NCI-H2081 (cell line): ENCODE results near the gene PIAS1.

Experiments used
- DNase-seq, 2 experiments: peaks; one replicate each; lab custom pipeline; 2025; lab: John Stamatoyannopoulos, UW

PIAS1 gene

DNA sequence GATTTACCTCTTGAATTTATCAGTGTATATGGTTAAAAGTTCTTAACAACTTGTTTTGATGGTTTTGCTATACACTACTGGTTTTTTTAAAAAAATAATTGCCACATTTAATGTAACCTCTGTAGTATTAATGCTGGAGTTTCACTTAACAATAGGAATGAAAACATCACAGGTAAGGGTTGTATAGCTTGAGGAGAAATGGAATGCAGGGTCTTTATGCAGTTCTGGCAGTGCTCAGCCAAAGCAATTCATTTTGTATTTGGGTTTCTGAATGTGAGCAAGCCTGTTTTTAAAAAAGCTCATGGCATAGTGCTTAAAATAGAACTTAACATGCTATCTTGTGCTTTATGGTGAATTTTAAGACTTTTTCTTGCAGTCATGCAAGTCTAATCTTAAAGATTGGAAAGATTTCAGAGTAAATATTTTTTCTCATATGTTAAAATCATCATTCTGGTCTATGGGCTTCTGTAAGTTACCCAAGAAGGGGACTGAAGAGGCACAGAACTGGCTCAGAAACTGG lies 8.9 kb downstream of the PIAS1 start:
- no peak for DNase-seq

DNA sequence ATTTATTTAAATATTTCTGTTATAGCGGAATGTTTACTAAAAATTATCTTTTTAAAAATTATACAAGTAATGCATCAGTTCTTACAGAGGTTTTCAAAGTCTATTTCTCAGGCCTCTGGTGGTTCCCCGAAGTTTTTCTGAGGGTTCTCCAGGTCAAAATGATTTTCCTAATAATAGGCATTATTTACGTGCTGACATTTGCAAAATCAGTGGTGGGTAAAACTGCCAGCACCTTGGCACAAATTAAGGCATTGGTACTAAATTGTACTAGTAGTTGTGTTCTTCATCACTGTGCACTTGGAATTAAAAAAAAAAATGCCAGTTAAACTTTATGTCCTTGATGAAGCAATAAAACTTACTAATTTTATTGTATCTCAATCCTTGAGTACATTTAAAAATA lies 9.5 kb downstream of the PIAS1 start:
- no peak for DNase-seq

DNA sequence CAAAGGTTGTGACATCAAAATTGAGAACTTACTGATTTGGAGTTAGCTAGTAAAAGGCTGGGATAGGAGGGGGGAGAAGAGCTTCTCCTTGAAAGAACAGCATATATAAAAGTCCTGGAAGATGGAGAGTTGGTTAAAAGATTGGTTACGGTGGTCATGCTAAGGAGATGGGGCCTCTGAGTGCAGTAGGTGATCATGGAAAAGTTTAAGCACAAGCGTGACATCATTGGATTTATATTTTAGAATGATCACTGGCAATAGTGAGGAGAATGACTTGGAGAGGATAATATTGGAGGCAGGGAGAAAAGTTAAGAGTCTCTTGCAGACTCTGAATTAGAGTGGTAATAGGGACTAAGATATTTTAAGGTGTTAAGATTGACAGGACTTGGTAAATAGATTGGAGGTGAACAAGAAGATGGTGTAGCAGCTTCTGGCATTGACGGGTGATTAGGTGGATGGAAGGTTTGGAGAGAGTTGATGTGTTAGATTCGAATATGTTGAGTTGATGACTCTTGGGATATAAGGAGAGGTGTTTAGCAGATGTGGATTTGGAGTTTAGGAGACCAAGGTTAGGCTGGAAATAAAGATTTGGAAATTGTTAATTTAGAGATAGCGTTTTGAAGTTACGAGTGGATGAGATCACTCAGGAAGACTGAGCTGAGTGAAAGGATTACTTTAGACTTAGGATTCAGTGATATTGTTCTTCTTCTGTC lies 19.6 kb downstream of the PIAS1 start:
- DNase-seq, result no peak

DNA sequence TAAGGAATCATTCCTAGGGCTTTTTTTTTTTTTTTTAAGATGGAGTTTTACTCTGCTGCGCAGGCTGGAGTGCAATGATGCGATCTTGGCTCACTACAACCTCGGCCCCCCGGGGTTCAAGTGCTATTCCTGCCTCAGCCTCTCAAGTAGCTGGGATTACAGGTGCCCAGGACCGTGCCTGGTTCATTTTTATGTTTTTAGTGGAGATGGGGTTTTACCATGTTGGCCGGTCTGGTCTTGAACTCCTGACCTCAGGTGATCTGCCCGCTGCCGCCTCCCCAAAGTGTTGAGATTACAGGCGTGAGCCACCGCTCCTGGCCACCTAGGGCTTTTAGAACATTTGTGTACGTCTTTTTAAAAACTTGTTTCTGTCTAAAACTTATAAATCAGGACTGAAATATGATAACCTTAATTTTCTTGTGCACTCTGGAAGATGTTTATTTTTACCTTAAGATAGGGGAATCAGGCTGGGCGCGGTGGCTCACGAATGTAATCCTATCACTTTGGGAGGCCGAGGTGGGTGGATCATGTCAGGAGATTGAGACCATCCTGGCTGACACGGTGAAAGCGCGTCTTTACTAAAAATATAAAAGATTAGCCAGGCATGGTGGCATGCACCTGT lies 21.8 kb downstream of the PIAS1 start:
- DNase-seq, result no peak

DNA sequence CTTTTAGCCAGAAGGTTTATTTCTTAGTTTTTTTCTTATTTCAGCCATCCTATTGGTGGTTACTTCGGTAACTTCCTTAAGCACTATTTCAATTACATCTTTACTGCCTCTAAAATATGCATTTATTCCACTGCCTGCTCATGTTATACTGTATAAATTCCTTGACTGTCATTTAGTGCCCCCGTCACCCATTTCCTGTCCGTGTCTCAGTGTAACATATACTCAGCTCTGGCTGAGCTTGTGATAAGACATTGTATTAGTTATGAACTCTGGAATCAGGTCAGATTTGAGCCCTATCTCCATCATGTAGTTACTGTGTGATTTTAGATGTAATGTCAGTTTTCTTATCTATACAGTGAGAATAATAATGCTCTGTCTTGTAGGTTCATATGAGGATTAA lies 24.2 kb downstream of the PIAS1 start:
- DNase-seq, result no peak

DNA sequence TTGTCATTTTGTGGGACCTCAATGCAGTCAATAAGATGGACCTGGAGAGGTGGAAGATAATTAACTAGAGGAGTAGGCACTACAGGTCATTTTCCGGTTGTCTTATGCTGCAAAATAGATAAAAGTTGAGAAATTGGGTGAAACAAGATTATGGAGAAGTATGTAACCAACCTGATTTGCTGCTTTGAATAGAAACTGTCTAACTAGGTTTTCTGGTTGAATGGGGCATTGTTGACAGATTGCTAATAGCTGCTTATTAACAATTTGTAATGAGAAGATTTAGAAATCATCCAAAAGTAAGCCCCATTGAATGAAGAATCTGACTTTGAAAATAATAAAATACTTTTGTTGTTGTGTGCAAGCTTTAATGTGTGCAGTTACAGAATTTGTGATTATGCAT lies 26.2 kb downstream of the PIAS1 start:
- no peak for DNase-seq

DNA sequence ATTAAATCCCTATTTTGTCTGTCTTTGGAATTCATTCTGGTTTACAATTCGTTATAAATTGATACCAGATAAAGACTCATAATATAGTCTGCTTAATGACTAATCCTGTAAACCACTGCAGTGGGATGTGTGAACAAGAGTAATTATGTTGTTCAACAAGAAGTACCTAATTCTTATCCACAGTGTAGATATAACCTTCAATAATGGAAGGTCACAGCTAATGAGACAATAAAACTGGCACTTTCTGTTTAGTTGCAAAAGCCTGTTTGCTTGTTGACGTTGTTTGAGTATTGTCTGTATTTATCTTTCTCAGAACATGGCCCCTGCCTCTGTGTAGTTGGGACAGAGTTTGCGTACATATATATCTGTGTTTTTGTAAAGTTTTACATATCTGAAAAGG lies 26.7 kb downstream of the PIAS1 start:
- peak in 1 of 2 experiments; percentile 2 for DNase-seq

DNA sequence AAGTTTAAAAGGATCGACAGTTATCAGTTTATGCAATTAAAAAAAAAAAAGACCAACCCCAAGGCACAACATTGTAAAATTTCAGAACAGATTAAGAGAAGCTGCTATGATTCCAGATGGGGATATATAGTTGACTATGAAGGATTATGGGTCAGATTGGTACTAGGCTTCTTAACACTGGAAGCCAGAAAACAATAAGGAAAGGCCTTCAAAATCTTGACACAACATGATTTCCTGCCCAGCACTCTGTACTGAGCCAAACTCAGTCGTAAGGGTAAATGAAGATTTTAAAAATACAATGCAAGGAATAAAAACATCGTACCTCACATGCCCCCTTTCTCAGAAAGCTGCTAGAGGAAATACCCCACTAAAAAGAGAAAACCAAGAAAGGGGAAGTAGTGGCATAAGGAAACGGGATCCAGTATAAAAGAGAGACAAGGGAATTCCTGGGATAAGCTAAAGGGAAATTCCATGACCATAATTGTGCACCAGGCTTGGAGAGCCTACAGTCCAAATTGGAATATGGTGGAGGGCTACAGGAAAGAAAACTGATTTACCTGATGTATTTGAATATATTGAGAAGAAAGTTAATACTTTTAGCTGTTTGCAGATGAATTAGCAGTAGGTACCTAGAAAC lies 27.9 kb downstream of the PIAS1 start:
- no peak for DNase-seq

DNA sequence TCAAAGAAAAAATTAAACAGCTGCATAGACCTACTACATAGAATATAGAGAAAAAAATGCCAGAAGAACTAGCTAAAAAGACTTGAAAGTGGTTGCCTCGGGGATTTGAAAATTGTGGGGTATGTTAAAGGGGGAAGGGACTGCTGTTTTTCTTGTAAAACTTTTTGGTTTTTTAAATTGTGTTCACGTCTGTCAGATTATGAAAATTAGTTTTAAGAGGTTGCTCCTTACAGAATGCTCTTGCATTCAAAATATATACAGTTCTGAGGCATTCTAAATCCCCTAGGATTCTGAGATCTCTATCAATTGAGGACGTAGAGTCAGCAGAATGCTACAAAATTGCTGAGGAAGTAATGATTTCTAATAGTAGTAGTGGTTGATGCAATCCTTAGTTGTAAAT lies 28.6 kb downstream of the PIAS1 start:
- DNase-seq, result no peak

DNA sequence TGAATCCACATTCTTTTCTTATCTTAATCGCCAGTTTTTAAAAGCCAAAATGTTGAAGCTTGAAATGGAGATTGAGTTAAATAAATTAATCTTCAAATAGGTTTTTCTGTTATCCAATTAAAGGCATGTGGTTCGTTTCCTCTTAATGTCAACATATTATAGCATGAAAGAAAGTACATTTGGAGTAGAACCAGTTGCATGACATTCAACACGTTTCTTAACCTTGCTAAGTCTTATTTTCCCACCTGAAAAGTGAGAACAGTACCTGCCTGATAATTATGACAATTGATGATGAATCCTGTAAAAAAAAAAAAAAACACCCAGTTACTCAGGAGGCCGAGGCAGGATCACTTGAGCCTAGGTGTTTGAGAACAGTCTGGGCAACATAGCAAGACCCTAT lies 29.3 kb downstream of the PIAS1 start:
- no peak for DNase-seq

DNA sequence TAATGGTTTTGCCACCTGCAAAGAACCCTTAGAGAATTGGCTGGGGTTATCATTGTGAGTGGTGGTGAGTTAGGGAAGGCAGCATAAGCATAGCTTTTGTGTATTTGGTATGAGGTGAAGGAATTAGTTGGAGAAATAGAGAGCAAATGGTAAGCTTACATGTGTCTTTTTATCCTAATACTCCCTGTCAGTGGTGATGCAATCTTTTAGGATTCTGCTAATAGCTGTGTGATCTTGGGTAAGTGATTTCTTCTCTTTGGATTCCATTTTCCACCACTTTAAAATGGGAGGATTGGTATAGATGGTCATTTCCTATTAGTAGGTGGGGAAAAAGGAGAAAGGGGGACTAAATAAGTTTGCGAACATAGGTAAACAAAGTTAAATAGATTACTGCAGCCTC lies 30.9 kb downstream of the PIAS1 start:
- DNase-seq, result no peak

DNA sequence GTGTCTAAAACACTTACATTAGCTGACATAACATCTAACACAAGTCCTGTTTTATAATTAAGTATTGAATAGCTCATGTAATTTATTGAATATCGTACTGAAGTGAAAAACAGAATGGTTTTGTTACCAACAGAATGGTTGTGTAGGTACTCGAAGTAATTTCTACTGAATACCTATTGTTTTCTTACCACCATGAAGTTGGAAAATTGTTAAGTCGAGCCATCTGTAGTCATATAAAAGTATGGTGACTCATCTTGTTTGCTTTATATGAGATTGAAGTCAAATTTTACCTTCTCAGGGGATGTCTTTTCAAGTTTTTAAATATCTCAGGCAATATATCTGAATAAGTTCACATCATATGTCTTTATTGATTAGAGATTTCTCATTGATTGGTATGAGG lies 37.6 kb downstream of the PIAS1 start:
- DNase-seq, result no peak

DNA sequence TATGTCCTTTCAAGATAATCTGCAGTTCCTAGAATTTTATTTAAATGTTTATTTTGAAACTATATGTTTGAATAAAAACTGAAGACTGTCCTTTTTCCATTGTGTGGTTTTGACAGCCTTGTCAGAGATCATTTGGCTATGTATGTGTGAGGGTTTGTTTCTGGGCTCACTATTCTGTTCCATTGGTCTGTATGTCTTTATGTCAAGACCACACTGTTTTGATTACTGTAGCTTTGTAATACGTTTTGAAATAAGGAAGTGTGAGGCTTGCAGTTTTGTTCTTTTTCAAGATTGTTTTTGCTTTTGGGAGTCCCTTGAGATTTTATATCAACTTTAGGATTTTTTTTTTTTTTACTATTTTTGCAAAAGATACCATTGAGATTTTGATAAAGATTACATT lies 42.0 kb downstream of the PIAS1 start:
- DNase-seq, result no peak

DNA sequence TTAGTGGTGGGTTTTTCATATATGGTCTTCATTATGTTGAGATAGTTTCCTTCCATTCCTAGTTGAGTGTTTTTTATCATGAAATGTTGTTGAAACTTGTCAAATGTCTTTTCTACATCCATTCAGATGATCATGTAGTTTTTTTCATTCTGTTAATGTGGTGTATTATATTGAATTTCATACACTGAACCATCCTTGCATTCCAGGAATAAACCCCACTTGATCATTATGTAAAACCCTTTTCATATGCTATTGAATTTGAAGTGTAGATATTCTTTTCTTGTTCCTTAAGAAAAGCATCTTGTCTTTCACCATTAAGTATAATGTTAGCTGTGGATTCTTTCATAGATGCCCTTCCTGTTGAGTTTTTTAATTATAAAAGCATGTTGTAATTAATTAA lies 42.9 kb downstream of the PIAS1 start:
- DNase-seq, result no peak

DNA sequence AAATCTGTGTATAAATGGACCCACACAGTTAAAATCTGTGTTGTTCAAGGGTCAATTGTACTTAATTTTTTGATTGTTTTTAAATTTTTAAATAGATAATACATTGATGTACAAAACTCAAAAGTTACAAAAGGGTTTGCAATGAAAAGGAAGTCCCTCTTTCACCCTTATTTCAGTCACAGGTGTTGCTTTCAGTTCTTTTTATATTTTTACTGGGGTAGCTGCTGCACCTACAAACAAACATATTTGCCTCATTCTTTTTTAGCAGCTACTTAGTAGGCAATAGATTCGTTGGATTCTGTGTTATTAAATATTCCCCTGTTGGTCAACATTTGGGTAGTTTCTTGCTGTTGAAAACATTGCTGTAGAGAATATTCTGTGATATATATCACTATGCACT lies 44.4 kb downstream of the PIAS1 start:
- no peak for DNase-seq

DNA sequence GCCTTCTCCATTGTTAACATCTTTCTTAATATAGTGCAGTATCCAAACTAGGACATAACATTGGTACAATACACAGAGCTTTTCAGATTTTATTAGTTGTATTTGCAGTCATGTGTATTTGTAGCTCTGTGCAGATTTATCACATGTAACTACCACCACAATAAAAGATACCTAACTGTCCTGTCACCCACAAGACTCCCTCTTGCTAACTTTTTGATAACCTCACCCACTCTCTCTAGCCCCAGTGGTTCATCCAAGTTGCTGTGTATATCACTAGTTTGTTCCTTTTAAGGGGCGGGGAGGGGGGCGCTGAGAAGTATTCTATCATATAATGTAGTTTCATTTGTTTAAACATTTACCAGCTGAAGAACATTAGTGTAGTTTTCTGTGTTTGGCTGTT lies 46.1 kb downstream of the PIAS1 start:
- no peak for DNase-seq

DNA sequence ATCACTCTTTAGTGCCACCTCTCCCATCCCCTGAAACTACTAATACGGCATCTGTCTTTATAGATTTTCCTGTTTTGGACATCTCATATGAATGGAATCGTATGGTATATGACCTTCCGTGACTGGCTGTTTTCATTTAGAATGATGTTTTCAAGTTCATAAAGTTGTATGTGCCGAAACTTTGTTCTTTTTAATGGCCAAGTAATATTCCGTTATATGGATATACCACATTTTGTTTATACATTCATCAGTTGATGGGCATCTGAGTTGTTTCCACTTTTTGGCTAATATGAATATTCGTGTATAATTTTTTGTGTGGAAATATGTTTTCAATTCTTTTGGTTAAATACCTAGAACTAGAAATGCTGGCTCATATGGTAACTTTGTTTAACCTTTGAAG lies 49.5 kb downstream of the PIAS1 start:
- no peak for DNase-seq

DNA sequence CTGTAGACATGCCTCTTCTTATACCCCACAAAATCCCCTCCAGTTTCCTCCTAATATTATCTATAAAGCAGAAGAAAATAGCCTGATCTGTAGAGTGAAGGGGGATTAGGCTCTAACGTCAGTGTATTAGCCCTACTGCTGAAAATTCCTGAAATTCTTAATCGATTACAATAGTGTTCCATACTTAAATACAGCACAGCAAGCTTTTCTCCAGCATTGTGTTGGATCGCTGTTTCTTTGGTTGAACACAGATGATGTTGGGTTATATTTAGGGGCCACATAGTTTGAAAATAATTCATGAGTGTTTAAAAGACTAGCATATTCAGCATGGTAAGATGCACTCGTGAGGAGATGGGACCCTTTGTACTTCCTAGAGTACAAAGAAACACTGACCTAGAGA lies 52.5 kb downstream of the PIAS1 start:
- no peak for DNase-seq

DNA sequence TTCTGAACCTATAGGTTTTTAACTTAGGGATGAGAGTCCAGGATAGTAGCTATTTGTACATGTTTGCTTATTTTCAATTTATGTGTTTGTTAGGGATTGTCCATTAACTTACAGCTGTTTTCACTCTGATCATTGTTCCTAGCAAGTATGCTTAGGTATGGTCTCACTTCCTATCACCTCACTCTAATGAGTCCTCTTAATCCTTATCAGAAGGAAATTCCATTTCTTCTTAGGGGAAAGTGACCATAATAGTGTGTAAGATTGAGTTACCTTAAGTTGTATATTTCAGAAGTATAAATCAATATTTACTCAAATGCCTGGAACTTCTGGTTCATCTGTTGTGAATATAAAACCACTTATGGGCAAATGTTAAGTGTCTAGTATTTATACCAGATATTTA lies 53.0 kb downstream of the PIAS1 start:
- DNase-seq, result no peak

DNA sequence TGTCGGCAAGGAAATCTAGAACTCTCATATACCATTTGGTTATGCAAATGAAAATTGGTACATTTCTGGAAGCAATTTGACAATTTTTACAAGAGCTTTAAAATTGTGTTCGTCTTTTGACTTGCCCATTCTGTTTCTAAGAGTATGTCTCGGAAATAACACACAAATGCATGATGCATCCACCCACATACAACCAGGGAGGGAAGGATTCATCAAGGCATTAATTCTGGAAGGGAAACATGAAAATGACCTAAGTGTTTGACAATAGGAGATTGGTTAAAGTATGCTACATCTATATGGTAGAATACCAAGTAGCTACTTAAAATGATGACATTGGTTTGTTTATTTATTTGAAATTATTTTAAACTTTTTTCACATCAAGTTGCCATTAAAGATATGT lies 58.6 kb downstream of the PIAS1 start:
- DNase-seq, result no peak

DNA sequence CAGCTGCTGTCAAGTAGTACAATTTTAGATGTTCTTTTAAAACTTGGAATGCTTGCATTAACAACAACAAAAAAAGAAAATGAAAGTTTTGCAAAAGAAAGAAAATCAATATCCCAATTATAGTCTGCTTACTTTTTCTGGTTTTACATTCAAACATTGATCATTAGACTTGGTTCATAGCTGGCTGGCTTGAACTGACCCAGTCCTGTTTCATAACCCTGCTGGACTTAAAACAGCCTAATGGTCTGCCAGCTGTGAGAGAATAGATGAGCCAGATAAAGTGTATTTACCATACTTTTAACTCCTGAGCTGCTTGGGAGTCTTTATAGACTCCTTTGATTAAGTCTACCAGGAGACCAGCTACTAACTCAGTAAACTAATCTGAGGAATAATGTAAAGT lies 59.2 kb downstream of the PIAS1 start:
- no peak for DNase-seq

DNA sequence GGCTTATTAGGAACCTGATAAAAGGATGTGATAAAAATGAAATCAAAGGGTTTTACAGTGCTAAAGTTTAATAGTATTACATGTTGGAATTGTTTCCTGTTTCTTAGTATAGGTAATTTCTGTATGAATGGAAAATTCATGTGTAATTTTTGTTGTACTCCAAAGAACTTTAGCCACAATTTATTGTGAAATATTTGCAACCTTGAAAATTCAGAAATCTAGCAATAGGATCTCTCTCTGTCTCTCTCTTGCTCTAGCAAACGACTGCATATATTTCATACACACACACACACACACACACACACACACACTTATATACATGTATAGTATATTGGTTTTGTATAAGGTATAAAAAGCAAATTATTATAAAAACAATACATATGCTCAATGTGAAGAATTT lies 59.6 kb downstream of the PIAS1 start:
- DNase-seq, result no peak

DNA sequence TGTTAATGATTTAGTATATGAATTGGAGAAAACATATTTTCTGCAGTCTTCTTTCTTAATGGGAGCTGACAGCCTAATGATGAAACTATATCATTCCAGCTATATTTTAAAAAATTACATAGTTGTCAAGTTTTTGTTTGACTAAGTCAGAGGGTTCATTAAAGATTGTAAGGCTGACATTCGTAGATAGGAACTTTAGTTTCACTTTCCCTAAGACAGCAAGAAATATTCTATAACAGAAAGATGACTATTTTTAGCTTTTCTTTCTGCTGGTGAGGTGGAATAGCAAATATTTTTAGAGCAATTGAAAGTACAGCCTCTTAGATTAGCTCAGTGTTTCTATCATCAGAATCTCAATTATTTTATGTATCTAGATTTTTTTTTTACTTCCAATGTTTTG lies 60.2 kb downstream of the PIAS1 start:
- no peak for DNase-seq

DNA sequence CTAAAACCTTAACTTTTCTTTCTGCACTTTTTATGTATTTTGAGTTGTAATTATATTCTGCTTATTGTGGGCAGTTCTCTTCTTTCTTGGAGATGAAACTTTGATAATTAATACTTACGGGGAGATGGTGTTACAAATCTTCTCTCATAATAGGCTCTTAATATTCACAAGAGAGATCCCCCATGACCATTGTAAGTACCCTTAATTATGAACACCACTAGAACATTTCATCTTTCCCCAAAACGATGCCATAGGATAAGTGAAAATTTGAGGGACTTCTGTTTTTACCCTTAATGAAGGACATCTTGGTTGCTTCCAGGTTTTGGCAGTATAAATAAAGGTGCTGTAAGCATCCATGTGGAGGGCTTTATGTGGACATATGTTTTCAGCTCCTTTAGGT lies 60.7 kb downstream of the PIAS1 start:
- no peak for DNase-seq
